Vagina (tissue), 2 donors: ENCODE measurements around the gene IL32.

Source experiments
- POLR2A ChIP-seq, 2 donors: fragments of 450-650 bp; IDR thresholded peaks; one replicate each; pipeline ENCODE4 v1.6.1; 2017; ENCODE audit warnings: antibody characterized with exemption in 2 of 2, mild to moderate bottlenecking in 2 of 2, moderate library complexity in 2 of 2
- POLR2AphosphoS5 ChIP-seq, 2 donors: sonication (generic); formaldehyde crosslinking; IDR thresholded peaks; one replicate each; pipeline ENCODE4 v1.9.0; 2017; ENCODE audit warnings: antibody characterized with exemption in 2 of 2, mild to moderate bottlenecking in 2 of 2, low read depth in 1 of 2; ENCODE audit not compliant: insufficient read depth in 1 of 2
- TF ChIP-seq, protein P1 (sequence below), 3 experiments: fragments of 450-650 bp in 2 of 3; fragments of 200-600 bp in 1 of 3; sonication (generic) in 1 of 3; IDR thresholded peaks; one replicate each; pipeline ENCODE4 v1.5.1; 2017 to 2019; ENCODE audit warnings: antibody characterized with exemption in 3 of 3, mild to moderate bottlenecking in 2 of 3, moderate library complexity in 2 of 3

DNA sequence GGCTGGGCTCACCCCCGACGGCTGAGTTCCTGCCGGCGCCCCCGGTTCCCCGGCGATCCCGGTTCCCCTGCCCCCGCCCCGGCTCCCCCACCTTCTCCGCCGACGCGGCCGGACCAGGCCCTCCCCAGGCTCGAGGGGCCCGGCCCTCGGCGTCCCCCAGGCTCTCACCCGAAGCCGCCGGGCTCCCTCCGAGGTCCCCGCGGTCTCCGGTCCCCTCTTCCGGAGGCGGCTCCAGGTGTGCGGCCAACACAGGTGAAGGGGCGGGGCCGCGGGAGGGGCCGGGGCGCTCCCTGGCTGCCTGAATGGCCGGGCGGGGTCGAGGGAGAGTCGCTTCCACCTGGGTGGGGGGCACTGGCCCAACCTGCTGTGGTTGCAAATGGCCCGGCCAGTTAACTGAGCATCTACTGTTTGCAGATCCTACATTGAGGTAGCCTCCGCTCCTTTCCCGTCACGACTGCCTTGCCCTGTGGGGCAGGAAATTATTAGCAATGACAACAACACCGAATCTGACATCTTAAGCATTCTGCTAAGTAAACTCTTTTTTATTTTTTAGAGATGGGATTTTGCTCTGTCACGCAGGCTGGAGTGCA lies 28.6 kb upstream of the IL32 start, which contains the start of gene BICDL2:
- TF ChIP-seq, protein P1, sequence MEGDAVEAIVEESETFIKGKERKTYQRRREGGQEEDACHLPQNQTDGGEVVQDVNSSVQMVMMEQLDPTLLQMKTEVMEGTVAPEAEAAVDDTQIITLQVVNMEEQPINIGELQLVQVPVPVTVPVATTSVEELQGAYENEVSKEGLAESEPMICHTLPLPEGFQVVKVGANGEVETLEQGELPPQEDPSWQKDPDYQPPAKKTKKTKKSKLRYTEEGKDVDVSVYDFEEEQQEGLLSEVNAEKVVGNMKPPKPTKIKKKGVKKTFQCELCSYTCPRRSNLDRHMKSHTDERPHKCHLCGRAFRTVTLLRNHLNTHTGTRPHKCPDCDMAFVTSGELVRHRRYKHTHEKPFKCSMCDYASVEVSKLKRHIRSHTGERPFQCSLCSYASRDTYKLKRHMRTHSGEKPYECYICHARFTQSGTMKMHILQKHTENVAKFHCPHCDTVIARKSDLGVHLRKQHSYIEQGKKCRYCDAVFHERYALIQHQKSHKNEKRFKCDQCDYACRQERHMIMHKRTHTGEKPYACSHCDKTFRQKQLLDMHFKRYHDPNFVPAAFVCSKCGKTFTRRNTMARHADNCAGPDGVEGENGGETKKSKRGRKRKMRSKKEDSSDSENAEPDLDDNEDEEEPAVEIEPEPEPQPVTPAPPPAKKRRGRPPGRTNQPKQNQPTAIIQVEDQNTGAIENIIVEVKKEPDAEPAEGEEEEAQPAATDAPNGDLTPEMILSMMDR (IDR thresholded peaks at IDR 0.05) = no peak
- no peak for TF ChIP-seq POLR2A (IDR thresholded peaks at IDR 0.05)
- TF ChIP-seq POLR2AphosphoS5 (IDR thresholded peaks at IDR 0.05; ENCODE audit: insufficient read depth in 1 of 2, low read depth in 1 of 2) = no peak
